ENCODE data around the gene SNX10.

The SNX10 gene

DNA sequence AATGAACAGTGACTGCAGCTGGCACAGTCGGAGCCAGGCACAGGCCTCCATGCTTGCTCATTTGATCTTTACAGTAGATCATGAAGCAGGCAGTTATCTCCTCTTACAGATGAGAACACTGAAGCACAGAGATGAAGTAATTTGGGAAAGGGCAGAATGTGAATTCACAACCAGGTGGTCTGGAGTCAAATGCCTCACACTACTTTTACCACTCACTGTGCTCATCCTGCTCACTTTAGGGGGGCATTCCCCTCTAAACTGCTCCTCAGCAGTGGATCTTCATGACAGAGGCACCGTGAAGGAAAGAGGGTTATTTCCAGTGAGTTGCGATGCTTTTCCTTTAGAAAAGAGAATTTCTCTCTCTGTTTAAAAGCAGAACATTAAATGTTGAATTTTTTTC is 15.1 kb downstream of the SNX10 start:
- Histone ChIP-seq H3K79me2 (ENCODE audit: control insufficient read depth, insufficient read depth, low read length, poor library complexity) (no peaks in the 10 kb centered on the region), H3K4me2 (ENCODE audit: low read length) (no peak overlapping the region), H4K8ac (ENCODE audit: low read depth, low read length) (peak overlapping the region; percentile 65), H3K18ac (ENCODE audit: low read length) (no peak overlapping the region), H4K12ac (ENCODE audit: low read depth, low read length) (no peak overlapping the region), H3K27me3 (ENCODE audit: insufficient read depth, low read length) (no peaks in the 10 kb centered on the region), H2BK120ac (ENCODE audit: insufficient read depth, low read length, poor library complexity) (peak overlapping the region; percentile 46), H3K4ac (ENCODE audit: low read depth, low read length) (no peak overlapping the region), H2AK5ac (ENCODE audit: low read length) (no peak overlapping the region), H2AFZ (ENCODE audit: insufficient read depth, low read length, poor library complexity) (no peak overlapping the region), H3K4me3 (ENCODE audit: low read depth, low read length) (no peak overlapping the region), H3K23ac (ENCODE audit: low read length) (no peak overlapping the region), H3K9ac (ENCODE audit: low read length) (no peak overlapping the region), H3K9me3 (ENCODE audit: insufficient read depth, low read depth, low read length) (no peaks in the 10 kb centered on the region), H4K91ac (ENCODE audit: low read depth, low read length) (peak overlapping the region; percentile 61), H3K36me3 (ENCODE audit: control insufficient read depth in 1 of 2, insufficient read depth in 2 of 2, low read length in 2 of 2) (no peaks in the 10 kb centered on the region), H3K79me1 (ENCODE audit: low read length) (peaks cover 11% of the 10 kb centered on the region), H3K27ac (ENCODE audit: low read depth, low read length) (peak overlapping the region; percentile 68), H3K4me1 (ENCODE audit: control insufficient read depth in 1 of 2, insufficient read depth in 2 of 2, low read length in 2 of 2) (peaks cover 8 to 22% of the 10 kb centered on the region in 2 experiments), H2BK5ac (ENCODE audit: low read depth, low read length, poor library complexity) (peak overlapping the region; percentile 57), H3K14ac (ENCODE audit: low read length) (peak overlapping the region; percentile 64), H2BK12ac (ENCODE audit: low read length) (no peak overlapping the region)
- no CpG with 5 or more reads among the region's 3 CpGs for WGBS (ENCODE audit: extremely low coverage, insufficient coverage, insufficient read length)
- DNase-seq = peak; percentile 23 to 54

DNA sequence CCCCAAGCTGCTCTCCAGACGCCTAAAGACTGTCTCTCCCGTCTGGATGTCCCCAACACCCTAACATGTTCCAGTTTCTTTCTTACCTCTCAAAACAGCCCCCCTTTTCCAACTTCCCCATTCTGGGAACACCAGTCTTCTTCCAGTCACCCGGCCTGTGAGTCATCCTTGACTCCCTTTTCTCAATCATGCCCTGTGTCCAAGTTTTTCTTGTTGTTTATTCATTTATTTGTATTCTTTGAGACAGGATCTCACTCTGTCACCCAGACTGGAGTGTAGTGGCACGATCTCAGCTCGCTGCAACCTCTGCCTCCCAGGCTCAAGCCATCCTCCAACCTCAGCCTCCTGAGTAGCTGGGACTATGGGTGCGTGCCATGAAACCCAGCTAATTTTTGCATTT is 15.6 kb downstream of the SNX10 start:
- no peak overlapping the region for H3K4me2 ChIP-seq (ENCODE audit: low read length)
- H2BK120ac ChIP-seq (ENCODE audit: insufficient read depth, low read length, poor library complexity) = peak overlapping the region; percentile 35
- H2AK5ac ChIP-seq (ENCODE audit: low read length) = no peak overlapping the region
- H3K23ac ChIP-seq (ENCODE audit: low read length) = no peak overlapping the region
- no peak overlapping the region for H2BK5ac ChIP-seq (ENCODE audit: low read depth, low read length, poor library complexity)
- H3K4me3 ChIP-seq (ENCODE audit: low read depth, low read length) = no peak overlapping the region
- peak overlapping the region; percentile 22 for H3K14ac ChIP-seq (ENCODE audit: low read length)
- H3K27me3 ChIP-seq (ENCODE audit: insufficient read depth, low read length) = no peaks in the 10 kb centered on the region
- H2BK12ac ChIP-seq (ENCODE audit: low read length) = no peak overlapping the region
- no peak overlapping the region for H3K4ac ChIP-seq (ENCODE audit: low read depth, low read length)
- H3K18ac ChIP-seq (ENCODE audit: low read length) = peak overlapping the region; percentile 42
- H3K79me1 ChIP-seq (ENCODE audit: low read length) = peaks cover 11% of the 10 kb centered on the region
- no peaks in the 10 kb centered on the region for H3K36me3 ChIP-seq (ENCODE audit: control insufficient read depth in 1 of 2, insufficient read depth in 2 of 2, low read length in 2 of 2)
- no peak overlapping the region for H2AFZ ChIP-seq (ENCODE audit: insufficient read depth, low read length, poor library complexity)
- WGBS (ENCODE audit: extremely low coverage, insufficient coverage, insufficient read length) = no CpG with 5 or more reads among the region's 6 CpGs
- peaks cover 8 to 22% of the 10 kb centered on the region in 2 experiments for H3K4me1 ChIP-seq (ENCODE audit: control insufficient read depth in 1 of 2, insufficient read depth in 2 of 2, low read length in 2 of 2)
- H4K12ac ChIP-seq (ENCODE audit: low read depth, low read length) = no peak overlapping the region
- no peak overlapping the region for H3K9ac ChIP-seq (ENCODE audit: low read length)
- no peaks in the 10 kb centered on the region for H3K79me2 ChIP-seq (ENCODE audit: control insufficient read depth, insufficient read depth, low read length, poor library complexity)
- no peaks in the 10 kb centered on the region for H3K9me3 ChIP-seq (ENCODE audit: insufficient read depth, low read depth, low read length)
- no peak overlapping the region for H3K27ac ChIP-seq (ENCODE audit: low read depth, low read length)
- H4K91ac ChIP-seq (ENCODE audit: low read depth, low read length) = peak overlapping the region; percentile 48
- H4K8ac ChIP-seq (ENCODE audit: low read depth, low read length) = no peak overlapping the region
- DNase-seq = peak; percentile 49 to 72

DNA sequence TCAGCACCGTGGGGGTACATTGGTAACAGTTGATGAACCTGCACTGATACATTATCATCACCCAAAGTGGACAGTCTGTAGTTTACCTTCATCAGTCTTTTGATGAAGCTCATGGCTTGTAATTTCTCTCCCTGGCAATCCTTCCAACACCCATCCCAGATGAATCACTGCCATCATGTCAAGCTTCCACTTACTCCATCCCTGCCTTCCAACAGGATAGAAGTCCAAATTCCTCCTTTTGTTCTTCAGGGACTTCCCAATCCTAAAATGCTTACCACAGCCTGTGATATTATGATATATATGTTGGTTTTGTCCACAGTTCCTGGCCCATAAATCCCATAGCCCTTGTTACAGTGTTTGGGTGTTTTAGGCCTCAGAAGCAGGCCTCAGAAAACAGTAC is 16.1 kb downstream of the SNX10 start:
- Histone ChIP-seq H3K9me3 (ENCODE audit: insufficient read depth, low read depth, low read length) (no peaks in the 10 kb centered on the region), H3K27ac (ENCODE audit: low read depth, low read length) (peak overlapping the region; percentile 48), H3K9ac (ENCODE audit: low read length) (no peak overlapping the region), H3K27me3 (ENCODE audit: insufficient read depth, low read length) (no peaks in the 10 kb centered on the region), H4K12ac (ENCODE audit: low read depth, low read length) (no peak overlapping the region), H4K8ac (ENCODE audit: low read depth, low read length) (no peak overlapping the region), H3K4ac (ENCODE audit: low read depth, low read length) (no peak overlapping the region), H2AK5ac (ENCODE audit: low read length) (no peak overlapping the region), H3K23ac (ENCODE audit: low read length) (no peak overlapping the region), H3K14ac (ENCODE audit: low read length) (no peak overlapping the region), H3K36me3 (ENCODE audit: control insufficient read depth in 1 of 2, insufficient read depth in 2 of 2, low read length in 2 of 2) (no peaks in the 10 kb centered on the region), H4K91ac (ENCODE audit: low read depth, low read length) (peak overlapping the region; percentile 30), H2BK120ac (ENCODE audit: insufficient read depth, low read length, poor library complexity) (no peak overlapping the region), H3K18ac (ENCODE audit: low read length) (no peak overlapping the region), H3K79me2 (ENCODE audit: control insufficient read depth, insufficient read depth, low read length, poor library complexity) (no peaks in the 10 kb centered on the region), H2AFZ (ENCODE audit: insufficient read depth, low read length, poor library complexity) (no peak overlapping the region), H3K4me1 (ENCODE audit: control insufficient read depth in 1 of 2, insufficient read depth in 2 of 2, low read length in 2 of 2) (peaks cover 8 to 22% of the 10 kb centered on the region in 2 experiments), H3K4me2 (ENCODE audit: low read length) (no peak overlapping the region), H3K79me1 (ENCODE audit: low read length) (peaks cover 11% of the 10 kb centered on the region), H2BK5ac (ENCODE audit: low read depth, low read length, poor library complexity) (no peak overlapping the region), H2BK12ac (ENCODE audit: low read length) (no peak overlapping the region), H3K4me3 (ENCODE audit: low read depth, low read length) (no peak overlapping the region)
- WGBS (ENCODE audit: extremely low coverage, insufficient coverage, insufficient read length) = no CpG with 5 or more reads among the region's 1 CpG
- DNase-seq = peak in 1 of 2 donors; percentile 52

DNA sequence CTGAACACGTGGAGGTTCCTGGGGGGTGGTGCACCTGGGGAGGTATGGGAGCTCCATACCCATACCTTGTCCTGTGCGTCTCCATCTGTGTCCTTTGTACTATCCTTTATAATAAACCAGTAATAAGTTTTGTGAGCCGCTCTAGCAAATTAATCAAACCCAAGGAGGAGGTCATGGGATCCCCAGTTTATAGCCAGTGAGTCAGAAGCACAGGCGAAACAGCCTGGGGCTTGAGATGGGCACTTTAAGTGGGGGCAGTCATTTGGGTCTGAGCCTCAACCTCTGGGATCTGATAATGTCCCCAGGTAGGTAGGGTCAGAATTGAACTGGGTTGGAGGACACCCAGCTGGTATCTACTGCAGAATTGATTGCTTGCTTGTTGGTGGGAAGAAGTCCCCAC is 16.9 kb downstream of the SNX10 start:
- H3K36me3 ChIP-seq (ENCODE audit: control insufficient read depth in 1 of 2, insufficient read depth in 2 of 2, low read length in 2 of 2) = no peaks in the 10 kb centered on the region
- peak overlapping the region; percentile 49 for H3K27ac ChIP-seq (ENCODE audit: low read depth, low read length)
- H3K4me2 ChIP-seq (ENCODE audit: low read length) = no peak overlapping the region
- no peak overlapping the region for H3K9ac ChIP-seq (ENCODE audit: low read length)
- H3K4me1 ChIP-seq (ENCODE audit: control insufficient read depth in 1 of 2, insufficient read depth in 2 of 2, low read length in 2 of 2) = peaks cover 8 to 19% of the 10 kb centered on the region in 2 experiments
- H2AFZ ChIP-seq (ENCODE audit: insufficient read depth, low read length, poor library complexity) = no peak overlapping the region
- H4K12ac ChIP-seq (ENCODE audit: low read depth, low read length) = no peak overlapping the region
- no peaks in the 10 kb centered on the region for H3K9me3 ChIP-seq (ENCODE audit: insufficient read depth, low read depth, low read length)
- H4K91ac ChIP-seq (ENCODE audit: low read depth, low read length) = peak overlapping the region; percentile 57
- peaks cover 11% of the 10 kb centered on the region for H3K79me1 ChIP-seq (ENCODE audit: low read length)
- peak overlapping the region; percentile 60 for H2BK120ac ChIP-seq (ENCODE audit: insufficient read depth, low read length, poor library complexity)
- H4K8ac ChIP-seq (ENCODE audit: low read depth, low read length) = peak overlapping the region; percentile 35
- no peak overlapping the region for H3K18ac ChIP-seq (ENCODE audit: low read length)
- no peak for DNase-seq
- H3K23ac ChIP-seq (ENCODE audit: low read length) = no peak overlapping the region
- H3K27me3 ChIP-seq (ENCODE audit: insufficient read depth, low read length) = no peaks in the 10 kb centered on the region
- H2BK5ac ChIP-seq (ENCODE audit: low read depth, low read length, poor library complexity) = peak overlapping the region; percentile 43
- no peak overlapping the region for H2AK5ac ChIP-seq (ENCODE audit: low read length)
- H3K4ac ChIP-seq (ENCODE audit: low read depth, low read length) = peak overlapping the region; percentile 21
- no peaks in the 10 kb centered on the region for H3K79me2 ChIP-seq (ENCODE audit: control insufficient read depth, insufficient read depth, low read length, poor library complexity)
- H2BK12ac ChIP-seq (ENCODE audit: low read length) = no peak overlapping the region
- no CpG with 5 or more reads among the region's 4 CpGs for WGBS (ENCODE audit: extremely low coverage, insufficient coverage, insufficient read length)
- H3K4me3 ChIP-seq (ENCODE audit: low read depth, low read length) = no peak overlapping the region
- no peak overlapping the region for H3K14ac ChIP-seq (ENCODE audit: low read length)

Measured in trophoblast cell (in vitro differentiated cells and primary cell).